WTC11 (cell line): Measurements from ENCODE around the gene EDN1. TPM values are rescaled to one million over a fixed set of nuclear protein-coding genes. Genes with fewer than 3 reads are reported as not detected.
A peak's percentile ranks its signal among the peaks of the same experiment; 100 is the strongest.

Source experiments
- ATAC-seq: fragments of 200-7000 bp; cut with Tn5 transposase; 2 replicates; pipeline ENCODE4 v1.10.0; 2021; ENCODE audit warnings: mild to moderate bottlenecking, moderate library complexity
- CTCF ChIA-PET: fragments of 300-600 bp; sonication (Branson Sonifier 250); formaldehyde crosslinking; loops from one replicate; lab custom pipeline; 2021; ENCODE audit warnings: antibody characterized with exemption; lab: Charles Lee
- POLR2A ChIA-PET: fragments of 350-600 bp; sonication (Branson Sonifier 250); formaldehyde crosslinking; loops from one replicate; lab custom pipeline; 2021; ENCODE audit warnings: antibody characterized with exemption; lab: Charles Lee
- DNase-seq: peaks from one replicate; pipeline ENCODE4 v3.0.0; 2021; ENCODE audit warnings: low spot score
- H3K27ac Mint-ChIP-seq: 2 replicates; pipeline ENCODE4 v1.8.0; 2021; ENCODE audit warnings: mixed read lengths
- H3K27me3 Mint-ChIP-seq: 2 replicates; pipeline ENCODE4 v1.8.0; 2021; ENCODE audit warnings: low read depth, mild to moderate bottlenecking, moderate library complexity, mixed read lengths
- H3K36me3 Mint-ChIP-seq: 2 replicates; pipeline ENCODE4 v1.8.0; 2021; ENCODE audit warnings: mixed read lengths
- H3K4me1 Mint-ChIP-seq: 2 replicates; pipeline ENCODE4 v1.8.0; 2022; ENCODE audit warnings: mixed read lengths
- H3K4me3 Mint-ChIP-seq: 2 replicates; pipeline ENCODE4 v1.8.0; 2021; ENCODE audit warnings: mild to moderate bottlenecking, moderate library complexity, mixed read lengths
- H3K9me3 Mint-ChIP-seq: 2 replicates; pipeline ENCODE4 v1.8.0; 2021; ENCODE audit warnings: mixed read lengths
- ATF1 ChIP-seq: sonication (generic); formaldehyde crosslinking; IDR thresholded peaks from 2 replicates; pipeline ENCODE4 v1.8.1; 2023; ENCODE audit warnings: mild to moderate bottlenecking, moderate library complexity, missing genetic modification reagents
- ELF4 ChIP-seq: sonication (generic); formaldehyde crosslinking; IDR thresholded peaks from 2 replicates; pipeline ENCODE4 v1.8.1; 2022; ENCODE audit warnings: low read depth, mild to moderate bottlenecking, moderate library complexity, missing genetic modification reagents
- ESRRA ChIP-seq: sonication (generic); formaldehyde crosslinking; IDR thresholded peaks from 2 replicates; pipeline ENCODE4 v1.8.1; 2022; ENCODE audit warnings: mild to moderate bottlenecking, missing genetic modification reagents, borderline replicate concordance
- FOXJ3 ChIP-seq: sonication (generic); formaldehyde crosslinking; IDR thresholded peaks from 2 replicates; pipeline ENCODE4 v1.9.0; 2021; ENCODE audit warnings: missing genetic modification reagents, mild to moderate bottlenecking, borderline replicate concordance
- GABPB1 ChIP-seq: sonication (generic); formaldehyde crosslinking; IDR thresholded peaks from 2 replicates; pipeline ENCODE4 v1.8.1; 2023; ENCODE audit warnings: mild to moderate bottlenecking, missing genetic modification reagents
- HMGA2 ChIP-seq: fragments of 250-450 bp; sonication (Bioruptor Pico); IDR thresholded peaks from 2 replicates; pipeline ENCODE4 v1.4.0; 2021; ENCODE audit warnings: mild to moderate bottlenecking, moderate library complexity
- IRF2 ChIP-seq: sonication (generic); formaldehyde crosslinking; IDR thresholded peaks from 2 replicates; pipeline ENCODE4 v1.8.0; 2022; ENCODE audit warnings: low read depth, missing genetic modification reagents, borderline replicate concordance
- JAZF1 ChIP-seq: fragments of 250-450 bp; sonication (Bioruptor Pico); IDR thresholded peaks from 2 replicates; pipeline ENCODE4 v1.9.0; 2021; ENCODE audit warnings: moderate library complexity, mild to moderate bottlenecking, inconsistent platforms
- PRRX2 ChIP-seq: fragments of 250-450 bp; sonication (Bioruptor Pico); IDR thresholded peaks from 2 replicates; pipeline ENCODE4 v1.8.0; 2021; ENCODE audit warnings: mild to moderate bottlenecking
- RORB ChIP-seq: fragments of 250-450 bp; sonication (Bioruptor Pico); IDR thresholded peaks from 2 replicates; pipeline ENCODE4 v1.9.0; 2021; ENCODE audit warnings: mild to moderate bottlenecking
- SMAD4 ChIP-seq: sonication (generic); formaldehyde crosslinking; IDR thresholded peaks from 2 replicates; pipeline ENCODE4 v1.8.0; 2022; ENCODE audit warnings: mild to moderate bottlenecking, missing genetic modification reagents
- ZNF138 ChIP-seq: sonication (generic); formaldehyde crosslinking; conservative IDR thresholded peaks from 2 replicates; pipeline ENCODE4 v1.8.1; 2022; ENCODE audit warnings: mild to moderate bottlenecking, moderate library complexity, missing genetic modification reagents
- total RNA-seq: library from RNA; stranded (reverse); gene quantifications from 3 replicates; pipeline ENCODE4 v1.2.3, GENCODE V29; 2021
- TF ChIP-seq, protein P1 (sequence below): sonication (generic); formaldehyde crosslinking; IDR thresholded peaks from 2 replicates; pipeline ENCODE4 v1.8.0; 2023; ENCODE audit warnings: missing genetic modification reagents, mild to moderate bottlenecking, borderline replicate concordance
- TF ChIP-seq, protein P2 (sequence below): sonication (generic); formaldehyde crosslinking; conservative IDR thresholded peaks from 2 replicates; pipeline ENCODE4 v1.8.1; 2023; ENCODE audit warnings: mild to moderate bottlenecking, low read depth, missing genetic modification reagents, moderate library complexity
- TF ChIP-seq, protein P3 (sequence below): fragments of 200-600 bp; IDR thresholded peaks from 2 replicates; pipeline ENCODE4 v1.8.0; 2022; ENCODE audit warnings: antibody characterized with exemption
- TF ChIP-seq, protein P4 (sequence below): sonication (generic); formaldehyde crosslinking; IDR thresholded peaks from 2 replicates; pipeline ENCODE4 v1.8.1; 2023; ENCODE audit warnings: mild to moderate bottlenecking, missing genetic modification reagents, moderate library complexity
- TF ChIP-seq, protein P5 (sequence below): fragments of 250-450 bp; sonication (Bioruptor Pico); IDR thresholded peaks from 2 replicates; pipeline ENCODE4 v1.9.0; 2021; ENCODE audit warnings: mild to moderate bottlenecking

Gene EDN1
- total RNA-seq, 1 experiment from 2014 or later: 1.0 TPM

DNA sequence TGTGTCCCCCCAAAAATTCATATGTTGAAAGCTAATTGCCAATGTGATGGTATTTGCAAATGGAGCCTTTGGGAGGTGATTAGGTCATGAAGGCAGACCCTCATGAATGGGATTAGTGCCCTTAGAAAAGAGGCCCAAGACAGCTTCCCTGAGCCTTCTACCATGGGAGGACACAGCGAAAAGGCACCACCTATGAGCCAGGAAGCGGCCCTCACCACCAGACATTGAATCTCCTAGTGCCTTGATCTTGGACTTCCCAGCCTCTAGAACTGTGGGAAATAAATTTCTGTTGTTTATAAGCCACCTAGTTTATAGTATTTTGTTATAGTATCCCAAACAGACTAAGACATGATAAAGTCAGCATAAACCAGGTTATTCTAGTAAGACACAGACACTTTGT, 18.9 kb downstream of the EDN1 start:
- H3K9me3 Mint-ChIP-seq: peaks cover 7% of the 10 kb centered on the region
- no peak overlapping the region for H3K27ac Mint-ChIP-seq
- TF ChIP-seq IRF2 (CRISPR knock-in tag): no peak
- TF ChIP-seq RORB (CRISPR knock-in tag): no peak
- TF ChIP-seq JAZF1 (CRISPR knock-in tag): no peak
- no peak for TF ChIP-seq ZNF138 (CRISPR knock-in tag)
- TF ChIP-seq, protein P1, sequence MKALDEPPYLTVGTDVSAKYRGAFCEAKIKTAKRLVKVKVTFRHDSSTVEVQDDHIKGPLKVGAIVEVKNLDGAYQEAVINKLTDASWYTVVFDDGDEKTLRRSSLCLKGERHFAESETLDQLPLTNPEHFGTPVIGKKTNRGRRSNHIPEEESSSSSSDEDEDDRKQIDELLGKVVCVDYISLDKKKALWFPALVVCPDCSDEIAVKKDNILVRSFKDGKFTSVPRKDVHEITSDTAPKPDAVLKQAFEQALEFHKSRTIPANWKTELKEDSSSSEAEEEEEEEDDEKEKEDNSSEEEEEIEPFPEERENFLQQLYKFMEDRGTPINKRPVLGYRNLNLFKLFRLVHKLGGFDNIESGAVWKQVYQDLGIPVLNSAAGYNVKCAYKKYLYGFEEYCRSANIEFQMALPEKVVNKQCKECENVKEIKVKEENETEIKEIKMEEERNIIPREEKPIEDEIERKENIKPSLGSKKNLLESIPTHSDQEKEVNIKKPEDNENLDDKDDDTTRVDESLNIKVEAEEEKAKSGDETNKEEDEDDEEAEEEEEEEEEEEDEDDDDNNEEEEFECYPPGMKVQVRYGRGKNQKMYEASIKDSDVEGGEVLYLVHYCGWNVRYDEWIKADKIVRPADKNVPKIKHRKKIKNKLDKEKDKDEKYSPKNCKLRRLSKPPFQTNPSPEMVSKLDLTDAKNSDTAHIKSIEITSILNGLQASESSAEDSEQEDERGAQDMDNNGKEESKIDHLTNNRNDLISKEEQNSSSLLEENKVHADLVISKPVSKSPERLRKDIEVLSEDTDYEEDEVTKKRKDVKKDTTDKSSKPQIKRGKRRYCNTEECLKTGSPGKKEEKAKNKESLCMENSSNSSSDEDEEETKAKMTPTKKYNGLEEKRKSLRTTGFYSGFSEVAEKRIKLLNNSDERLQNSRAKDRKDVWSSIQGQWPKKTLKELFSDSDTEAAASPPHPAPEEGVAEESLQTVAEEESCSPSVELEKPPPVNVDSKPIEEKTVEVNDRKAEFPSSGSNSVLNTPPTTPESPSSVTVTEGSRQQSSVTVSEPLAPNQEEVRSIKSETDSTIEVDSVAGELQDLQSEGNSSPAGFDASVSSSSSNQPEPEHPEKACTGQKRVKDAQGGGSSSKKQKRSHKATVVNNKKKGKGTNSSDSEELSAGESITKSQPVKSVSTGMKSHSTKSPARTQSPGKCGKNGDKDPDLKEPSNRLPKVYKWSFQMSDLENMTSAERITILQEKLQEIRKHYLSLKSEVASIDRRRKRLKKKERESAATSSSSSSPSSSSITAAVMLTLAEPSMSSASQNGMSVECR (CRISPR knock-in tag): no peak
- TF ChIP-seq GABPB1 (CRISPR knock-in tag): no peak
- TF ChIP-seq HMGA2 (CRISPR knock-in tag): no peak
- no peak for TF ChIP-seq ATF1
- TF ChIP-seq ESRRA (CRISPR knock-in tag): no peak
- DNase-seq: no peak
- ChIA-PET CTCF (no interaction called here), POLR2A (no interaction called here)
- no peaks in the 10 kb centered on the region for H3K36me3 Mint-ChIP-seq
- ATAC-seq: no peak
- H3K4me1 Mint-ChIP-seq: no peaks in the 10 kb centered on the region
- H3K4me3 Mint-ChIP-seq: no peak overlapping the region
- no peaks in the 10 kb centered on the region for H3K27me3 Mint-ChIP-seq

DNA sequence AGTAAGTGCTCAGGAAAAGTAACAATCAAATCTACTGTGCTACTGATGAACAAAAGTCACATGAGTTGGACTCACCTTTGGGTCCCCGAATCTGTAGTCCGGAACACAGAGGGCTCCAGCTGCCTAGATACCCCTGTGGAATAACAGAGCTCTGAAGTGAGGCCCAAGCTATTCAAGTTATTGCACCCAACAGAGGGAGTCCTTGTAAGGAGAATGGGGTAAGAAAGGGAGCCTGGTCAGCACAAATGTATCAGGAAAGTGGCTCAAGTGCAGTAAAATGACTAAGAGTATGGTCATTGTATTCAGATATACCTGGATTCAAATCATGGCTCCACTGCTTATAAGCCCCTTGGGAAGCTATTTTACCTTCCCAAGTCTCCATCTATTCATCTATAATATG, 20.9 kb downstream of the EDN1 start:
- DNase-seq (no peak), ATAC-seq (peak; percentile 60; the same call in 1 of the 2 replicates)
- no peaks in the 10 kb centered on the region for H3K36me3 Mint-ChIP-seq
- POLR2A ChIA-PET: no interaction called here
- H3K27me3 Mint-ChIP-seq: no peaks in the 10 kb centered on the region
- H3K27ac Mint-ChIP-seq: no peak overlapping the region
- CTCF ChIA-PET: interaction anchor here (1.1 to 1.3 kb wide), 3 partner anchors 172 to 327 kb away, joined by 3 to 7 read pairs (median 4); no protein-coding TSS in a partner anchor
- H3K9me3 Mint-ChIP-seq: peaks cover 8% of the 10 kb centered on the region
- TF ChIP-seq PRRX2 (no peak), ELF4 (no peak), FOXJ3 (CRISPR knock-in tag) (no peak), SMAD4 (CRISPR knock-in tag) (no peak)
- TF ChIP-seq, protein P2, sequence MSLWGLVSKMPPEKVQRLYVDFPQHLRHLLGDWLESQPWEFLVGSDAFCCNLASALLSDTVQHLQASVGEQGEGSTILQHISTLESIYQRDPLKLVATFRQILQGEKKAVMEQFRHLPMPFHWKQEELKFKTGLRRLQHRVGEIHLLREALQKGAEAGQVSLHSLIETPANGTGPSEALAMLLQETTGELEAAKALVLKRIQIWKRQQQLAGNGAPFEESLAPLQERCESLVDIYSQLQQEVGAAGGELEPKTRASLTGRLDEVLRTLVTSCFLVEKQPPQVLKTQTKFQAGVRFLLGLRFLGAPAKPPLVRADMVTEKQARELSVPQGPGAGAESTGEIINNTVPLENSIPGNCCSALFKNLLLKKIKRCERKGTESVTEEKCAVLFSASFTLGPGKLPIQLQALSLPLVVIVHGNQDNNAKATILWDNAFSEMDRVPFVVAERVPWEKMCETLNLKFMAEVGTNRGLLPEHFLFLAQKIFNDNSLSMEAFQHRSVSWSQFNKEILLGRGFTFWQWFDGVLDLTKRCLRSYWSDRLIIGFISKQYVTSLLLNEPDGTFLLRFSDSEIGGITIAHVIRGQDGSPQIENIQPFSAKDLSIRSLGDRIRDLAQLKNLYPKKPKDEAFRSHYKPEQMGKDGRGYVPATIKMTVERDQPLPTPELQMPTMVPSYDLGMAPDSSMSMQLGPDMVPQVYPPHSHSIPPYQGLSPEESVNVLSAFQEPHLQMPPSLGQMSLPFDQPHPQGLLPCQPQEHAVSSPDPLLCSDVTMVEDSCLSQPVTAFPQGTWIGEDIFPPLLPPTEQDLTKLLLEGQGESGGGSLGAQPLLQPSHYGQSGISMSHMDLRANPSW (CRISPR knock-in tag): no peak
- TF ChIP-seq, protein P3, sequence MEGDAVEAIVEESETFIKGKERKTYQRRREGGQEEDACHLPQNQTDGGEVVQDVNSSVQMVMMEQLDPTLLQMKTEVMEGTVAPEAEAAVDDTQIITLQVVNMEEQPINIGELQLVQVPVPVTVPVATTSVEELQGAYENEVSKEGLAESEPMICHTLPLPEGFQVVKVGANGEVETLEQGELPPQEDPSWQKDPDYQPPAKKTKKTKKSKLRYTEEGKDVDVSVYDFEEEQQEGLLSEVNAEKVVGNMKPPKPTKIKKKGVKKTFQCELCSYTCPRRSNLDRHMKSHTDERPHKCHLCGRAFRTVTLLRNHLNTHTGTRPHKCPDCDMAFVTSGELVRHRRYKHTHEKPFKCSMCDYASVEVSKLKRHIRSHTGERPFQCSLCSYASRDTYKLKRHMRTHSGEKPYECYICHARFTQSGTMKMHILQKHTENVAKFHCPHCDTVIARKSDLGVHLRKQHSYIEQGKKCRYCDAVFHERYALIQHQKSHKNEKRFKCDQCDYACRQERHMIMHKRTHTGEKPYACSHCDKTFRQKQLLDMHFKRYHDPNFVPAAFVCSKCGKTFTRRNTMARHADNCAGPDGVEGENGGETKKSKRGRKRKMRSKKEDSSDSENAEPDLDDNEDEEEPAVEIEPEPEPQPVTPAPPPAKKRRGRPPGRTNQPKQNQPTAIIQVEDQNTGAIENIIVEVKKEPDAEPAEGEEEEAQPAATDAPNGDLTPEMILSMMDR: no peak
- TF ChIP-seq, protein P4, sequence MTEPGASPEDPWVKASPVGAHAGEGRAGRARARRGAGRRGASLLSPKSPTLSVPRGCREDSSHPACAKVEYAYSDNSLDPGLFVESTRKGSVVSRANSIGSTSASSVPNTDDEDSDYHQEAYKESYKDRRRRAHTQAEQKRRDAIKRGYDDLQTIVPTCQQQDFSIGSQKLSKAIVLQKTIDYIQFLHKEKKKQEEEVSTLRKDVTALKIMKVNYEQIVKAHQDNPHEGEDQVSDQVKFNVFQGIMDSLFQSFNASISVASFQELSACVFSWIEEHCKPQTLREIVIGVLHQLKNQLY: no peak
- TF ChIP-seq, protein P5, sequence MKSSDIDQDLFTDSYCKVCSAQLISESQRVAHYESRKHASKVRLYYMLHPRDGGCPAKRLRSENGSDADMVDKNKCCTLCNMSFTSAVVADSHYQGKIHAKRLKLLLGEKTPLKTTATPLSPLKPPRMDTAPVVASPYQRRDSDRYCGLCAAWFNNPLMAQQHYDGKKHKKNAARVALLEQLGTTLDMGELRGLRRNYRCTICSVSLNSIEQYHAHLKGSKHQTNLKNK (CRISPR knock-in tag): no peak
- no peaks in the 10 kb centered on the region for H3K4me1 Mint-ChIP-seq
- no peak overlapping the region for H3K4me3 Mint-ChIP-seq
